H1 (cell line): Measurements from ENCODE around the gene SZT2. TPM values are rescaled to one million over a fixed set of nuclear protein-coding genes. Genes with fewer than 3 reads are reported as not detected.

Experiments used
- CTCF ChIA-PET: fragments of 300-600 bp; sonication (Branson Sonifier 250); formaldehyde crosslinking; loops from one replicate; lab custom pipeline; 2021; ENCODE audit not compliant: partially characterized antibody; lab: Charles Lee
- POLR2A ChIA-PET: fragments of 300-600 bp; sonication (Branson Sonifier 250); formaldehyde crosslinking; loops from one replicate; lab custom pipeline; 2021; ENCODE audit warnings: inconsistent platforms; ENCODE audit not compliant: partially characterized antibody; lab: Charles Lee
- DNase-seq, 2 experiments: peaks; one replicate each; pipeline versions ENCODE4 v3.0.0 to v3.0.0-alpha.2; 2010 to 2022; ENCODE audit warnings: low spot score in 2 of 2, low read depth in 1 of 2, mixed read lengths in 1 of 2
- FAIRE-seq: peaks from 2 replicates; lab custom pipeline; 2011; peaks lifted over from hg19 to GRCh38; lab: Jason Lieb, UNC
- H2AFZ ChIP-seq: 2 replicates; pipeline ENCODE4 v1.8.1; 2012; ENCODE audit warnings: low read length, inconsistent platforms
- H2AK5ac ChIP-seq: 2 replicates; pipeline ENCODE4 v1.6.1; 2013; ENCODE audit warnings: low read depth, low read length
- H2BK120ac ChIP-seq: replicated peaks from 2 replicates; pipeline ENCODE3; 2013; ENCODE audit warnings: low read depth, low read length, inconsistent platforms
- H2BK12ac ChIP-seq: 2 replicates; pipeline ENCODE4 v1.6.1; 2013; ENCODE audit warnings: low read depth, low read length
- H2BK15ac ChIP-seq: 2 replicates; pipeline ENCODE4 v1.6.1; 2013; ENCODE audit warnings: low read length
- H2BK20ac ChIP-seq: 2 replicates; pipeline ENCODE4 v1.6.1; 2013; ENCODE audit warnings: low read length
- H2BK5ac ChIP-seq: 2 replicates; pipeline ENCODE4 v1.6.1; 2013; ENCODE audit warnings: low read depth, low read length
- H3K14ac ChIP-seq: 2 replicates; pipeline ENCODE4 v1.6.1; 2013; ENCODE audit warnings: inconsistent platforms; ENCODE audit not compliant: insufficient read length
- H3K18ac ChIP-seq: 2 replicates; pipeline ENCODE4 v1.6.1; 2013; ENCODE audit warnings: low read length; ENCODE audit errors: extremely low read depth
- H3K23ac ChIP-seq: 2 replicates; pipeline ENCODE4 v1.6.1; 2013; ENCODE audit warnings: inconsistent platforms; ENCODE audit not compliant: insufficient read length
- H3K23me2 ChIP-seq: 2 replicates; pipeline ENCODE4 v1.6.1; 2013; ENCODE audit warnings: low read depth, low read length
- H3K27ac ChIP-seq: 2 replicates; pipeline ENCODE4 v1.6.1; 2011; ENCODE audit warnings: low read depth, low read length, inconsistent platforms
- H3K27me3 ChIP-seq, 4 experiments: replicated peaks in 1 of 4; 1 replicate in 1 of 4; 2 replicates in 3 of 4; pipeline versions ENCODE4 v1.6.1 to v1.8.1; 2011 to 2013; ENCODE audit warnings: low read length in 3 of 4, mild to moderate bottlenecking in 3 of 4, inconsistent platforms in 2 of 4, mixed read lengths in 2 of 4, moderate library complexity in 1 of 4; ENCODE audit not compliant: control insufficient read depth in 3 of 4, insufficient read depth in 3 of 4; ENCODE audit errors: extremely low read depth in 1 of 4
- H3K36me3 ChIP-seq, 4 experiments: 2 replicates each; pipeline versions ENCODE4 v1.6.1 to v1.8.1; 2011 to 2013; ENCODE audit warnings: mild to moderate bottlenecking in 4 of 4, low read length in 3 of 4, moderate library complexity in 2 of 4, control low read depth in 1 of 4, inconsistent platforms in 1 of 4; ENCODE audit not compliant: insufficient read depth in 4 of 4, control insufficient read depth in 2 of 4
- H3K4ac ChIP-seq: replicated peaks from 2 replicates; pipeline ENCODE3; 2013; ENCODE audit warnings: low read length, low read depth, mixed read lengths, inconsistent platforms; ENCODE audit not compliant: insufficient read length
- H3K4me1 ChIP-seq, 4 experiments: replicated peaks in 1 of 4; 1 replicate in 1 of 4; 2 replicates in 3 of 4; pipeline versions ENCODE4 v1.6.1 to v1.8.1; 2011 to 2013; ENCODE audit warnings: low read length in 3 of 4, inconsistent platforms in 2 of 4, mixed read lengths in 1 of 4; ENCODE audit not compliant: insufficient read depth in 4 of 4, control insufficient read depth in 3 of 4
- H3K4me2 ChIP-seq, 2 experiments: 2 replicates each; pipeline versions ENCODE4 v1.6.1 to v1.8.1; 2011 to 2013; ENCODE audit warnings: low read depth in 2 of 2, low read length in 2 of 2, control low read depth in 1 of 2, inconsistent platforms in 1 of 2, mild to moderate bottlenecking in 1 of 2; ENCODE audit not compliant: insufficient read depth in 1 of 2
- H3K4me3 ChIP-seq, 4 experiments: fragments of 200-600, 300-600 bp in 1 of 4; sonication (generic), shearing (Covaris generic), sonication (Bioruptor Twin) in 1 of 4; 2 replicates each; pipeline versions ENCODE4 v1.5.1 to v1.8.1; 2011 to 2016; ENCODE audit warnings: low read length in 4 of 4, low read depth in 3 of 4, control low read depth in 2 of 4, inconsistent platforms in 2 of 4, mild to moderate bottlenecking in 2 of 4, mixed read lengths in 1 of 4, moderate library complexity in 1 of 4; ENCODE audit not compliant: insufficient read depth in 2 of 4; ENCODE audit errors: extremely low read depth in 1 of 4
- H3K56ac ChIP-seq: replicated peaks from 2 replicates; pipeline ENCODE3; 2013; ENCODE audit warnings: low read depth, mild to moderate bottlenecking, mixed read lengths, low read length, inconsistent platforms; ENCODE audit not compliant: insufficient read length
- H3K79me1 ChIP-seq: 2 replicates; pipeline ENCODE4 v1.6.1; 2013; ENCODE audit warnings: low read depth, low read length, control low read depth
- H3K79me2 ChIP-seq, 2 experiments: 2 replicates each; pipeline versions ENCODE4 v1.6.1 to v1.8.1; 2012 to 2013; ENCODE audit warnings: low read length in 2 of 2, mild to moderate bottlenecking in 2 of 2, inconsistent platforms in 1 of 2; ENCODE audit not compliant: insufficient read depth in 2 of 2, control insufficient read depth in 1 of 2
- H3K9ac ChIP-seq, 4 experiments: replicated peaks in 1 of 4; 1 replicate in 1 of 4; 2 replicates in 3 of 4; pipeline versions ENCODE4 v1.6.1 to v1.8.1; 2011 to 2013; ENCODE audit warnings: low read depth in 3 of 4, low read length in 3 of 4, control low read depth in 2 of 4, mild to moderate bottlenecking in 2 of 4, moderate library complexity in 2 of 4, inconsistent platforms in 1 of 4; ENCODE audit errors: extremely low read depth in 1 of 4
- H3K9me3 ChIP-seq, 2 experiments: 2 replicates each; pipeline versions ENCODE4 v1.6.1 to v1.8.1; 2012 to 2013; ENCODE audit warnings: mild to moderate bottlenecking in 2 of 2, moderate library complexity in 2 of 2, control low read depth in 1 of 2, inconsistent platforms in 1 of 2, low read depth in 1 of 2, low read length in 1 of 2, mixed read lengths in 1 of 2; ENCODE audit not compliant: insufficient read depth in 2 of 2
- H4K20me1 ChIP-seq, 2 experiments: replicated peaks in 1 of 2; 2 replicates each; pipeline versions ENCODE3 to v1.8.1; 2011 to 2013; ENCODE audit warnings: inconsistent platforms in 2 of 2, low read length in 2 of 2, mild to moderate bottlenecking in 1 of 2; ENCODE audit not compliant: insufficient read depth in 2 of 2, control insufficient read depth in 1 of 2
- H4K5ac ChIP-seq: 2 replicates; pipeline ENCODE4 v1.6.1; 2013; ENCODE audit warnings: low read length, low read depth, mixed read lengths, inconsistent platforms; ENCODE audit not compliant: insufficient read length
- H4K8ac ChIP-seq: 2 replicates; pipeline ENCODE4 v1.8.0; 2013; ENCODE audit warnings: mild to moderate bottlenecking, moderate library complexity, low read length, inconsistent platforms; ENCODE audit not compliant: insufficient read depth; ENCODE audit errors: extremely low read depth
- H4K91ac ChIP-seq: replicated peaks from 2 replicates; pipeline ENCODE3; 2013; ENCODE audit warnings: low read length, mixed read lengths, inconsistent platforms; ENCODE audit not compliant: insufficient read length
- TAF7 ChIP-seq: optimal IDR thresholded peaks from 2 replicates; pipeline ENCODE3; 2011; ENCODE audit warnings: low read depth, mild to moderate bottlenecking, inconsistent platforms, low read length, moderate library complexity, borderline replicate concordance
- WGBS, 2 experiments: shearing (Covaris generic) in 1 of 2; methylation state at CpG; one replicate each; pipeline versions ENCODE4 v1.1.6 to v1.1.7; 2013 to 2015; ENCODE audit warnings: low lambda C conversion rate in 2 of 2, mixed read lengths in 2 of 2, inconsistent platforms in 1 of 2, low coverage in 1 of 2, missing lambda C conversion rate in 1 of 2; ENCODE audit not compliant: insufficient replicate concordance in 2 of 2, insufficient coverage in 1 of 2, insufficient read length in 1 of 2; ENCODE audit errors: extremely low coverage in 1 of 2, missing lambda C conversion rate in 1 of 2; 5-methylcytosine and 5-hydroxymethylcytosine counted together
- polyA plus RNA-seq, 7 experiments: library from polyadenylated mRNA; depleted of rRNA in 3 of 7; stranded (reverse) in 5 of 7; unstranded in 2 of 7; fragments of >200 nt in 5 of 7; fragments of 200-250 nt in 2 of 7; gene quantifications; 1 replicate in 5 of 7; 2 replicates in 1 of 7; 4 replicates in 1 of 7; pipeline versions ENCODE4 v1.2.1 to v1.2.3, GENCODE V29; 2011 to 2013; ENCODE audit warnings: missing spikeins in 2 of 7, mixed read lengths in 2 of 7
- total RNA-seq: library from RNA; stranded (reverse); fragmentation: NEBNext Ultra II Directional; extraction: Animal tissue kit (Norgen Biotek cat#: 25700); gene quantifications from 2 replicates; pipeline ENCODE4 v1.2.1, GENCODE V29; 2021

SZT2 gene
- total and polyA plus RNA-seq, 2 of the 8 experiments (the other 6 are each of a cell fraction or from before 2014, with no cell fraction given): 4.7 to 12.9 TPM

- H3K79me2 ChIP-seq: no peaks in the 10 kb centered on the region
- no peaks in the 10 kb centered on the region for H3K27me3 ChIP-seq
- H2BK12ac ChIP-seq: no peak overlapping the region
- no peak overlapping the region for H4K5ac ChIP-seq
- H4K8ac ChIP-seq: no peak overlapping the region
- WGBS, 2 experiments: 94% methylated on average over 3 of the region's 3 CpGs; no CpG with 5 or more reads in 1 of the 2 experiments
- CTCF ChIA-PET: interaction anchor here (1.7 to 6.8 kb wide), 2 partner anchors 10 to 183 kb away, joined by 4 to 131 read pairs; no protein-coding TSS in a partner anchor
- no peak overlapping the region for H3K56ac ChIP-seq
- H3K79me1 ChIP-seq: no peaks in the 10 kb centered on the region
- H3K4me2 ChIP-seq: no peak overlapping the region
- FAIRE-seq: no peak
- no peak overlapping the region for H3K9ac ChIP-seq
- H3K4me1 ChIP-seq: no peaks in the 10 kb centered on the region
- POLR2A ChIA-PET: no interaction called here
- H3K23ac ChIP-seq: no peak overlapping the region
- H3K23me2 ChIP-seq: no peaks in the 10 kb centered on the region
- no peak overlapping the region for H2BK5ac ChIP-seq
- H2BK20ac ChIP-seq: no peak overlapping the region
- H3K14ac ChIP-seq: no peak overlapping the region
- H3K4ac ChIP-seq: no peak overlapping the region
- H4K20me1 ChIP-seq: no peaks in the 10 kb centered on the region
- peaks cover 0 to 6% (median 2%) of the 10 kb centered on the region in 4 experiments; a peak in 3 of 8 replicates for H3K36me3 ChIP-seq
- no peak overlapping the region for H3K27ac ChIP-seq
- H2BK15ac ChIP-seq: no peak overlapping the region
- H2AFZ ChIP-seq: no peak overlapping the region
- H2BK120ac ChIP-seq: no peak overlapping the region
- H3K4me3 ChIP-seq: no peak overlapping the region
- no peak overlapping the region for H2AK5ac ChIP-seq
- DNase-seq: no peak
- no peaks in the 10 kb centered on the region for H3K9me3 ChIP-seq
- H3K18ac ChIP-seq: no peak overlapping the region
- no peak overlapping the region for H4K91ac ChIP-seq
- TF ChIP-seq TAF7: no peak
Measured at GRCh38 chr1:43410571-43410970, 20.9 kb downstream of the SZT2 start.
